ENCODE results near the gene GALK1. TPM values are rescaled to one million over a fixed set of nuclear protein-coding genes. Genes with fewer than 3 reads are reported as not detected.
A peak's percentile ranks its signal among the peaks of the same experiment; 100 is the strongest.

The GALK1 gene
- total and polyA plus RNA-seq, 9 of the 15 experiments (the other 6 are each of a cell fraction or from before 2014, with no cell fraction given), result 0.45 to 51.6 (median 17.4) TPM

DNA sequence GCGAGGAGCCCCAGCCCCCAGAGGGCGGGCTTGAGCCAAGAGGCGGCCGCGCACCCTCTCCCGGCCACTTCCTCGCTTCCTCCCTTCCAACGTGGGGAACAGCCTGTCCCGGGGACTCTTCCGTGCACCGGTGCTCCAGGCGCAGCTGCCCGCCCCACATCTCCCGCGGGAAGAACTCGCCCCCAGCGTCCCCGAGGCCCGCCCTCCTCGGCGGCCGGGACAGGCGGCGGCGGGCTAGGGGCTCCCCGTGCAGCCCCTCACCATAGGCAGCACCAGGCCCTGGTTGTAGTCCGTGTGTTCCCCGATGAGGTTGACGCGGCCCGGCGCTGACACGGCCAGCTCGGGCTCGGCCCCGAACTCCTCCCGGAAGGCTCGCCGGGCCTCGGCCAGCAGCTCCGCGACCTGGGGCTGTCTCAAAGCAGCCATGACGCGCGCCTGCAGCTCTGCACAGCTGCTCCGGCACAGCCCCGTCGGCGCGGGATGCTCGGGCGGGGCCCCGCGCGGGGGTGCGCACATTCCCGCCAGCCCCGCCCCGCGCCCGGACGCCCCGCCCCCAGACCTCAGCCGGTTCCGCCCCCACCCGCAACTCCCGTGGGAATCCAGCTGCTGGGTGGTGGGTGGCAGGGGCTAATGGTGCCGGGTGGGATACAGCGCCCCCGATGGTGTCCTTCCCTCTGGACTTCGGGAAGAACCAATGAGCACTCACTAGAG, at the start of gene GALK1 (continued):
- no peak for TF ChIP-seq SRSF3 (IDR thresholded peaks at IDR 0.05; ENCODE audit: insufficient read depth, low read length)
- TF ChIP-seq ZNF124 (CRISPR knock-in tag; IDR thresholded peaks at IDR 0.05), result no peak
- no peak for TF ChIP-seq RFX1 (IDR thresholded peaks at IDR 0.05)
- no peak for TF ChIP-seq ZKSCAN3 (CRISPR knock-in tag; IDR thresholded peaks at IDR 0.05)
- no peak for TF ChIP-seq TCF7 (IDR thresholded peaks at IDR 0.05; ENCODE audit: borderline replicate concordance)
- TF ChIP-seq E2F8 (IDR thresholded peaks at IDR 0.05; ENCODE audit: low read depth, partially characterized antibody), result peak; percentile 46
- TF ChIP-seq, protein P1, sequence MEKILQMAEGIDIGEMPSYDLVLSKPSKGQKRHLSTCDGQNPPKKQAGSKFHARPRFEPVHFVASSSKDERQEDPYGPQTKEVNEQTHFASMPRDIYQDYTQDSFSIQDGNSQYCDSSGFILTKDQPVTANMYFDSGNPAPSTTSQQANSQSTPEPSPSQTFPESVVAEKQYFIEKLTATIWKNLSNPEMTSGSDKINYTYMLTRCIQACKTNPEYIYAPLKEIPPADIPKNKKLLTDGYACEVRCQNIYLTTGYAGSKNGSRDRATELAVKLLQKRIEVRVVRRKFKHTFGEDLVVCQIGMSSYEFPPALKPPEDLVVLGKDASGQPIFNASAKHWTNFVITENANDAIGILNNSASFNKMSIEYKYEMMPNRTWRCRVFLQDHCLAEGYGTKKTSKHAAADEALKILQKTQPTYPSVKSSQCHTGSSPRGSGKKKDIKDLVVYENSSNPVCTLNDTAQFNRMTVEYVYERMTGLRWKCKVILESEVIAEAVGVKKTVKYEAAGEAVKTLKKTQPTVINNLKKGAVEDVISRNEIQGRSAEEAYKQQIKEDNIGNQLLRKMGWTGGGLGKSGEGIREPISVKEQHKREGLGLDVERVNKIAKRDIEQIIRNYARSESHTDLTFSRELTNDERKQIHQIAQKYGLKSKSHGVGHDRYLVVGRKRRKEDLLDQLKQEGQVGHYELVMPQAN (IDR thresholded peaks at IDR 0.05; ENCODE audit: borderline replicate concordance), result peak; percentile 82; the same call in 1 of the 2 replicates
- peak; percentile 90; the same call in 1 of the 2 replicates for TF ChIP-seq STAT6 (CRISPR knock-in tag; IDR thresholded peaks at IDR 0.05)
- TF ChIP-seq ZNF77 (CRISPR knock-in tag; IDR thresholded peaks at IDR 0.05), result no peak
- peak; percentile 72 for TF ChIP-seq PCBP1 (IDR thresholded peaks at IDR 0.05; ENCODE audit: low read depth, low read length, poor library complexity, severe bottlenecking)
- peak; percentile 29; the same call in 1 of the 2 replicates for TF ChIP-seq JUND (IDR thresholded peaks at IDR 0.05; ENCODE audit: borderline replicate concordance, low read depth, low read length)
- no peak for TF ChIP-seq JUND (tag; IDR thresholded peaks at IDR 0.05; ENCODE audit: borderline replicate concordance, low read depth, low read length)
- TF ChIP-seq NUFIP1 (IDR thresholded peaks at IDR 0.05; ENCODE audit: partially characterized antibody), result no peak
- TF ChIP-seq IRF1 (CRISPR knock-in tag; IDR thresholded peaks at IDR 0.05; ENCODE audit: borderline replicate concordance), result no peak
- no peak for TF ChIP-seq CHCHD3 (CRISPR knock-in tag; IDR thresholded peaks at IDR 0.05)
- TF ChIP-seq, protein P2, sequence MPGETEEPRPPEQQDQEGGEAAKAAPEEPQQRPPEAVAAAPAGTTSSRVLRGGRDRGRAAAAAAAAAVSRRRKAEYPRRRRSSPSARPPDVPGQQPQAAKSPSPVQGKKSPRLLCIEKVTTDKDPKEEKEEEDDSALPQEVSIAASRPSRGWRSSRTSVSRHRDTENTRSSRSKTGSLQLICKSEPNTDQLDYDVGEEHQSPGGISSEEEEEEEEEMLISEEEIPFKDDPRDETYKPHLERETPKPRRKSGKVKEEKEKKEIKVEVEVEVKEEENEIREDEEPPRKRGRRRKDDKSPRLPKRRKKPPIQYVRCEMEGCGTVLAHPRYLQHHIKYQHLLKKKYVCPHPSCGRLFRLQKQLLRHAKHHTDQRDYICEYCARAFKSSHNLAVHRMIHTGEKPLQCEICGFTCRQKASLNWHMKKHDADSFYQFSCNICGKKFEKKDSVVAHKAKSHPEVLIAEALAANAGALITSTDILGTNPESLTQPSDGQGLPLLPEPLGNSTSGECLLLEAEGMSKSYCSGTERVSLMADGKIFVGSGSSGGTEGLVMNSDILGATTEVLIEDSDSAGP (CRISPR knock-in tag; IDR thresholded peaks at IDR 0.05), result no peak; the same call in 1 of the 2 replicates

All from K562 (cell line).